K562 (cell line): ENCODE data around the gene DALRD3. TPM values are rescaled to one million over a fixed set of nuclear protein-coding genes. Genes with fewer than 3 reads are reported as not detected.
A peak's percentile ranks its signal among the peaks of the same experiment; 100 is the strongest.

ENCODE experiments used
- ATAC-seq: fragments of 200-7000 bp; cut with Tn5 transposase; 3 replicates; pipeline ENCODE4 v1.9.1; 2020; ENCODE audit warnings: moderate library complexity
- BruUV-seq: library from RNA; stranded (reverse); fragments of 400-500 nt; replicated peaks from 2 replicates; lab custom pipeline; 2021; lab: Mats Ljungman, UMichigan
- CTCF ChIA-PET: fragments of 300-600 bp; formaldehyde crosslinking; extraction: SDS; loops from one replicate; lab custom pipeline; 2021; ENCODE audit warnings: low intra/inter-chr PET ratio; lab: Yijun Ruan, JAX
- POLR2A ChIA-PET: fragments of 300-600, 350-650 bp; sonication (Branson Sonifier 250); formaldehyde crosslinking; extraction: SDS; loops from one replicate; lab custom pipeline; 2021; ENCODE audit warnings: antibody characterized with exemption, inconsistent platforms; lab: Yijun Ruan, JAX
- DNase-seq, 4 experiments: peaks; one replicate each; pipeline versions ENCODE4 v3.0.0 to v3.0.0-alpha.2; 2011 to 2018; ENCODE audit warnings: low spot score in 3 of 4, mixed read lengths in 3 of 4; ENCODE audit errors: extremely low read depth in 1 of 4
- FAIRE-seq: peaks from 2 replicates; lab custom pipeline; 2011; peaks lifted over from hg19 to GRCh38; lab: Jason Lieb, UNC
- H2AFZ ChIP-seq: 2 replicates; pipeline ENCODE4 v1.6.0; 2011; ENCODE audit warnings: low read depth, low read length, control low read depth, inconsistent platforms
- H3K27ac ChIP-seq: fragments of 200-600 bp; 3 replicates; pipeline ENCODE4 v1.8.0; 2011; ENCODE audit warnings: low read depth, mild to moderate bottlenecking, control low read depth, inconsistent platforms, low read length, moderate library complexity, mixed read lengths; ENCODE audit errors: extremely low read depth
- H3K27me3 ChIP-seq, 2 experiments: fragments of 300-600 bp in 1 of 2; 2 replicates in 1 of 2; 3 replicates in 1 of 2; pipeline versions ENCODE4 v1.6.0 to v1.8.0; 2011; ENCODE audit warnings: inconsistent platforms in 2 of 2, low read length in 2 of 2, mild to moderate bottlenecking in 1 of 2, mixed read lengths in 1 of 2, moderate library complexity in 1 of 2; ENCODE audit not compliant: control insufficient read depth in 2 of 2, insufficient read depth in 2 of 2
- H3K36me3 ChIP-seq: fragments of 300-600 bp; 3 replicates; pipeline ENCODE4 v1.8.0; 2011; ENCODE audit warnings: mild to moderate bottlenecking, low read length, inconsistent platforms; ENCODE audit not compliant: control insufficient read depth, insufficient read depth
- H3K4me1 ChIP-seq, 2 experiments: fragments of 200-600 bp in 1 of 2; replicated peaks in 1 of 2; 2 replicates in 1 of 2; 3 replicates in 1 of 2; pipeline versions ENCODE4 v1.5.1 to v1.8.0; 2011; ENCODE audit warnings: inconsistent platforms in 2 of 2, low read length in 2 of 2, mild to moderate bottlenecking in 1 of 2, mixed read lengths in 1 of 2, moderate library complexity in 1 of 2; ENCODE audit not compliant: control insufficient read depth in 2 of 2, insufficient read depth in 2 of 2
- H3K4me2 ChIP-seq: 2 replicates; pipeline ENCODE4 v1.6.1; 2011; ENCODE audit warnings: low read length, control low read depth, inconsistent platforms, mixed read lengths; ENCODE audit not compliant: insufficient read depth
- H3K4me3 ChIP-seq: fragments of 200-600 bp; sonication (generic), shearing (Covaris generic); 2 replicates; pipeline ENCODE4 v1.5.1; 2016; ENCODE audit warnings: control low read depth, inconsistent platforms
- H3K79me2 ChIP-seq: fragments of 200-600 bp; 3 replicates; pipeline ENCODE4 v1.8.0; 2011; ENCODE audit warnings: low read length, inconsistent platforms; ENCODE audit not compliant: control insufficient read depth, insufficient read depth
- H3K9ac ChIP-seq, 2 experiments: 2 replicates each; pipeline versions ENCODE4 v1.6.0 to v1.6.1; 2011; ENCODE audit warnings: low read depth in 2 of 2, low read length in 2 of 2, control low read depth in 1 of 2, inconsistent platforms in 1 of 2, mild to moderate bottlenecking in 1 of 2, mixed read lengths in 1 of 2; ENCODE audit not compliant: insufficient read depth in 1 of 2
- H3K9me1 ChIP-seq: one replicate; pipeline ENCODE4 v1.6.0; 2011; ENCODE audit warnings: inconsistent platforms, mild to moderate bottlenecking, low read length, moderate library complexity; ENCODE audit not compliant: control insufficient read depth, insufficient read depth
- H3K9me3 ChIP-seq: replicated peaks from 2 replicates; pipeline ENCODE4 v1.5.1; 2011; ENCODE audit warnings: low read depth, low read length, inconsistent platforms; ENCODE audit not compliant: control insufficient read depth, insufficient read depth
- H4K20me1 ChIP-seq: replicated peaks from 2 replicates; pipeline ENCODE4 v1.6.1; 2011; ENCODE audit warnings: low read length, inconsistent platforms, mixed read lengths; ENCODE audit not compliant: control insufficient read depth, insufficient read depth
- FOXA1 ChIP-seq: fragments of 450-650 bp; IDR thresholded peaks from 2 replicates; pipeline ENCODE4 v1.6.1; 2016; ENCODE audit warnings: mild to moderate bottlenecking, borderline replicate concordance
- FOXP4 ChIP-seq: sonication (generic); formaldehyde crosslinking; IDR thresholded peaks from 2 replicates; pipeline ENCODE4 v1.8.0; 2022; ENCODE audit warnings: mild to moderate bottlenecking, missing genetic modification reagents, borderline replicate concordance
- MCM2 ChIP-seq: fragments of 450-650 bp; IDR thresholded peaks from 2 replicates; pipeline ENCODE4 v1.6.1; 2017; ENCODE audit warnings: low read depth, mild to moderate bottlenecking
- MED1 ChIP-seq: sonication (generic); formaldehyde crosslinking; IDR thresholded peaks from 2 replicates; pipeline ENCODE4 v1.8.1; 2023; ENCODE audit warnings: missing genetic modification reagents, borderline replicate concordance
- MXD1 ChIP-seq: fragments of 250-450 bp; sonication (Bioruptor Pico); IDR thresholded peaks from 2 replicates; pipeline ENCODE4 v1.8.0; 2021; ENCODE audit warnings: borderline replicate concordance, mild to moderate bottlenecking, moderate library complexity; ENCODE audit not compliant: poor library complexity, severe bottlenecking
- RB1 ChIP-seq: fragments of 450-650 bp; IDR thresholded peaks from 2 replicates; pipeline ENCODE4 v1.6.1; 2017; ENCODE audit warnings: low read depth, mild to moderate bottlenecking
- SMARCE1 ChIP-seq: fragments of 450-650 bp; IDR thresholded peaks from 2 replicates; pipeline ENCODE4 v1.7.1; 2016; ENCODE audit warnings: mild to moderate bottlenecking
- SNIP1 ChIP-seq: fragments of 450-650 bp; IDR thresholded peaks from 2 replicates; pipeline ENCODE4 v1.7.1; 2017; ENCODE audit warnings: low read depth, mild to moderate bottlenecking
- SRSF9 ChIP-seq: fragments of 200-400 bp; formaldehyde crosslinking; IDR thresholded peaks from 2 replicates; pipeline ENCODE4 v1.6.1; 2017; ENCODE audit warnings: low read depth, low read length, borderline replicate concordance
- TARDBP ChIP-seq: fragments of 450-650 bp; IDR thresholded peaks from 2 replicates; pipeline ENCODE4 v1.6.1; 2016
- TCF7L2 ChIP-seq: fragments of 150-350 bp; IDR thresholded peaks from 2 replicates; pipeline ENCODE4 v1.6.1; 2016; ENCODE audit warnings: low read depth, mild to moderate bottlenecking, low read length, moderate library complexity
- WHSC1 ChIP-seq: IDR thresholded peaks from one replicate; pipeline ENCODE4 v1.6.1; 2012; ENCODE audit warnings: low read length, control low read depth, inconsistent platforms
- ZBTB17 ChIP-seq: fragments of 450-650 bp; formaldehyde crosslinking; IDR thresholded peaks from 2 replicates; pipeline ENCODE4 v1.4.0; 2020; ENCODE audit warnings: mild to moderate bottlenecking
- ZNF121 ChIP-seq: sonication (generic); formaldehyde crosslinking; conservative IDR thresholded peaks from 2 replicates; pipeline ENCODE4 v1.8.0; 2022; ENCODE audit warnings: missing genetic modification reagents
- ZNF232 ChIP-seq: sonication (generic); formaldehyde crosslinking; IDR thresholded peaks from 2 replicates; pipeline ENCODE4 v1.8.0; 2022; ENCODE audit warnings: mild to moderate bottlenecking, missing genetic modification reagents
- ZNF830 ChIP-seq: fragments of 250-450 bp; sonication (Bioruptor Pico); IDR thresholded peaks from 2 replicates; pipeline ENCODE4 v1.5.0; 2021; ENCODE audit warnings: mild to moderate bottlenecking
- WGBS: fragments of 100-300 bp; shearing (Covaris generic); methylation state at CpG from one replicate; pipeline ENCODE4 v1.1.6; 2016; ENCODE audit warnings: low coverage, mixed read lengths; ENCODE audit not compliant: insufficient coverage; ENCODE audit errors: missing lambda C conversion rate; 5-methylcytosine and 5-hydroxymethylcytosine counted together
- in situ Hi-C: fragments of 300-500 bp; cut with MboI; formaldehyde crosslinking; loops from 4 replicates; pipeline ENCODE4 v1.15.0; 2018; ENCODE audit warnings: inconsistent platforms, mixed read lengths
- intact Hi-C: fragments of 100-400 bp; cut with micrococcal nuclease; formaldehyde crosslinking; loops from 2 replicates; pipeline ENCODE4 v1.14.2; 2022
- polyA plus RNA-seq, 8 experiments: library from polyadenylated mRNA; depleted of rRNA in 4 of 8; stranded (reverse) in 5 of 8; unstranded in 3 of 8; fragments of >200 nt; fragmentation: Nextera tagmentation in 2 of 8; fragmentation: Illumina TruSeq in 1 of 8; extraction: Ambion mirVana in 2 of 8; extraction: Trizol in 1 of 8; gene quantifications; 2 replicates each; pipeline versions ENCODE4 v1.2.1 to v1.2.3, GENCODE V29; 2011 to 2014; ENCODE audit warnings: inconsistent platforms in 1 of 8, missing spikeins in 1 of 8
- total RNA-seq, 7 experiments: library from RNA; depleted of rRNA in 6 of 7; stranded (reverse); fragments of >200 nt in 6 of 7; fragmentation: Illumina TruSeq in 2 of 7; extraction: Trizol in 2 of 7; gene quantifications; 2 replicates each; pipeline versions ENCODE4 v1.2.1 to v1.2.3, GENCODE V29; 2011 to 2021; ENCODE audit warnings: low replicate concordance in 1 of 7

Gene DALRD3
- total and polyA plus RNA-seq, 9 of the 15 experiments (the other 6 are each of a cell fraction or from before 2014, with no cell fraction given) = 6.6 to 31.3 (median 14.4) TPM

GRCh38 chr3:49017971-49018706 is at the start of gene DALRD3 (continued):
- TF ChIP-seq MXD1 (CRISPR knock-in tag) (no peak), TCF7L2 (no peak), WHSC1 (no peak), MED1 (no peak), ZBTB17 (CRISPR knock-in tag) (0 out of 2 replicates have a peak, but pooled peaks have one; percentile 12), TARDBP (no peak), RB1 (no peak), SNIP1 (no peak), SMARCE1 (no peak), ZNF232 (CRISPR knock-in tag) (no peak), FOXA1 (no peak)

- no peak for TF ChIP-seq ZNF121 (CRISPR knock-in tag)
- TF ChIP-seq ZNF830 = no peak
- no peak for TF ChIP-seq MCM2
- TF ChIP-seq SMARCE1 = no peak
- no peak for TF ChIP-seq FOXP4 (CRISPR knock-in tag)
- no peak for TF ChIP-seq SRSF9
- H3K27me3 ChIP-seq = no peaks in the 10 kb centered on the region
- no peak overlapping the region for H3K9ac ChIP-seq
- peaks cover 3 to 12% of the 10 kb centered on the region in 2 experiments; a peak in 4 of 5 replicates for H3K4me1 ChIP-seq
- ChIA-PET CTCF (no interaction called here), POLR2A (interaction anchor here (0.6 to 1.2 kb wide), 3 partner anchors 32 to 1180 kb away, joined by 3 to 5 read pairs (median 4); no protein-coding TSS in a partner anchor)
- no peak overlapping the region for H3K4me2 ChIP-seq
- intact Hi-C loops (no loop called here), in situ Hi-C loops (no loop called here)
- no peak for DNase-seq
- FAIRE-seq = no peak
- H3K79me2 ChIP-seq = peaks cover 18% of the 10 kb centered on the region
- no peak overlapping the region for H3K4me3 ChIP-seq
- H3K9me3 ChIP-seq = no peaks in the 10 kb centered on the region
- H3K36me3 ChIP-seq = peaks cover 57% of the 10 kb centered on the region; the same call in 2 of the 3 replicates
- no TSS peak for BruUV-seq
- ATAC-seq = no peak
- no peaks in the 10 kb centered on the region for H4K20me1 ChIP-seq
- no peaks in the 10 kb centered on the region for H3K9me1 ChIP-seq
- 100% methylated on average over 6 of the region's 7 CpGs for WGBS
- no peak overlapping the region for H2AFZ ChIP-seq
- no peak overlapping the region for H3K27ac ChIP-seq
These were observed 39.6 kb upstream of the DALRD3 start for GRCh38 chr3:49058011-49058410.
